ENCODE data around the gene CD300C. TPM values are rescaled to one million over a fixed set of nuclear protein-coding genes. Genes with fewer than 3 reads are reported as not detected.
"Not testable (repeated sequence)": the region's sequence is repeated elsewhere in the genome, so short reads cannot be mapped to it uniquely, and the experiment has no call there.

CD300C gene
- total RNA-seq, 1 donor from 2014 or later: 0.16 TPM

GRCh38 chr17:74561586-74561985 is 15.7 kb upstream of the CD300C start:
- no peak for ATAC-seq

GRCh38 chr17:74558882-74559519 is 13.1 kb upstream of the CD300C start:
- no peak for ATAC-seq

- ATAC-seq: not testable (repeated sequence)
Observed at GRCh38 chr17:74558402-74558801, 12.5 kb upstream of the CD300C start.

GRCh38 chr17:74555427-74555940 is 9.6 kb upstream of the CD300C start:
- no peak for ATAC-seq

GRCh38 chr17:74554909-74555308 is 9.0 kb upstream of the CD300C start:
- ATAC-seq: no peak

GRCh38 chr17:74552037-74552436 is 6.1 kb upstream of the CD300C start:
- peak; percentile 35 for ATAC-seq

GRCh38 chr17:74550602-74551001 is 4.7 kb upstream of the CD300C start:
- no peak for ATAC-seq

- no peak for ATAC-seq
Observed at GRCh38 chr17:74549343-74549742, 3.4 kb upstream of the CD300C start.

- no peak for ATAC-seq
Observed at GRCh38 chr17:74547736-74548135, 1.8 kb upstream of the CD300C start.

GRCh38 chr17:74547264-74547663 is 1.3 kb upstream of the CD300C start:
- ATAC-seq: no peak

GRCh38 chr17:74546586-74546985 is 671 bp upstream of the CD300C start:
- ATAC-seq: no peak

GRCh38 chr17:74544991-74545842 is 698 bp downstream of the CD300C start:
- ATAC-seq: no peak

GRCh38 chr17:74543891-74544760 is 1.8 kb downstream of the CD300C start:
- ATAC-seq: no peak

GRCh38 chr17:74543406-74543805 is 2.5 kb downstream of the CD300C start:
- no peak for ATAC-seq

GRCh38 chr17:74542727-74543383 is 3.1 kb downstream of the CD300C start:
- no peak for ATAC-seq

GRCh38 chr17:74542166-74542565 is 3.7 kb downstream of the CD300C start:
- ATAC-seq: no peak

- ATAC-seq: no peak
Observed at GRCh38 chr17:74541176-74542111, 4.5 kb downstream of the CD300C start.

- ATAC-seq: no peak
Observed at GRCh38 chr17:74539281-74539820, 6.6 kb downstream of the CD300C start.

GRCh38 chr17:74536890-74537289 is 9.0 kb downstream of the CD300C start:
- ATAC-seq: no peak

- peak; percentile 10 for ATAC-seq
Observed at GRCh38 chr17:74532115-74532514, 13.8 kb downstream of the CD300C start.

GRCh38 chr17:74531231-74531761 is 14.6 kb downstream of the CD300C start, which contains the start of gene CD300LB:
Gene CD300LB (minus strand): TSS chr17:74531475. CDS start chr17:74531350, 125 bp downstream.
- ATAC-seq: peak; percentile 23
